ENCODE data around the gene PDE4D. TPM values are rescaled to one million over a fixed set of nuclear protein-coding genes. Genes with fewer than 3 reads are reported as not detected.

Gene PDE4D
- total and polyA plus RNA-seq, 10 of the 15 experiments (the other 5 are each of a cell fraction or from before 2014, with no cell fraction given): 0.87 to 4.1 (median 2.2) TPM

- H3K4me3 ChIP-seq: no peak overlapping the region
- SMC1A ChIA-PET (ENCODE audit: uncharacterized antibody, unreplicated experiment): no interaction called here
- in situ Hi-C loops (cut with MboI): no loop called here
- RAD21 ChIA-PET (ENCODE audit: unreplicated experiment): no interaction called here
- no peak overlapping the region for H3K9ac ChIP-seq (ENCODE audit: control insufficient read depth, insufficient read depth, low read length)
- H3K27ac ChIP-seq (ENCODE audit: control insufficient read depth, insufficient read depth): no peak overlapping the region
- no peaks in the 10 kb centered on the region for H3K4me1 ChIP-seq (ENCODE audit: control insufficient read depth, insufficient read depth, low read length)
- CTCF ChIA-PET: no interaction called here
- BruUV-seq (replicated peaks): no TSS peak
- no peaks in the 10 kb centered on the region for H3K27me3 ChIP-seq (replicated peaks in 1 of 2; ENCODE audit: control insufficient read depth in 2 of 2, insufficient read depth in 2 of 2, low read length in 1 of 2)
- 100% methylated on average over 1 of the region's 1 CpG for WGBS (ENCODE audit: insufficient coverage, insufficient replicate concordance, low lambda C conversion rate, missing lambda C conversion rate)
- no peaks in the 10 kb centered on the region for H3K79me2 ChIP-seq (ENCODE audit: control insufficient read depth, insufficient read depth, low read length)
- no peak for TF ChIP-seq RUNX3 (IDR thresholded peaks at IDR 0.05; ENCODE audit: low read length)
- no peak for TF ChIP-seq JUNB (IDR thresholded peaks at IDR 0.05)
- TF ChIP-seq, protein P1, sequence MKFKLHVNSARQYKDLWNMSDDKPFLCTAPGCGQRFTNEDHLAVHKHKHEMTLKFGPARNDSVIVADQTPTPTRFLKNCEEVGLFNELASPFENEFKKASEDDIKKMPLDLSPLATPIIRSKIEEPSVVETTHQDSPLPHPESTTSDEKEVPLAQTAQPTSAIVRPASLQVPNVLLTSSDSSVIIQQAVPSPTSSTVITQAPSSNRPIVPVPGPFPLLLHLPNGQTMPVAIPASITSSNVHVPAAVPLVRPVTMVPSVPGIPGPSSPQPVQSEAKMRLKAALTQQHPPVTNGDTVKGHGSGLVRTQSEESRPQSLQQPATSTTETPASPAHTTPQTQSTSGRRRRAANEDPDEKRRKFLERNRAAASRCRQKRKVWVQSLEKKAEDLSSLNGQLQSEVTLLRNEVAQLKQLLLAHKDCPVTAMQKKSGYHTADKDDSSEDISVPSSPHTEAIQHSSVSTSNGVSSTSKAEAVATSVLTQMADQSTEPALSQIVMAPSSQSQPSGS (IDR thresholded peaks at IDR 0.05; ENCODE audit: low read length): no peak
- no peak for TF ChIP-seq SMAD1 (IDR thresholded peaks at IDR 0.05; ENCODE audit: low read depth, partially characterized antibody)
- TF ChIP-seq, protein P2, sequence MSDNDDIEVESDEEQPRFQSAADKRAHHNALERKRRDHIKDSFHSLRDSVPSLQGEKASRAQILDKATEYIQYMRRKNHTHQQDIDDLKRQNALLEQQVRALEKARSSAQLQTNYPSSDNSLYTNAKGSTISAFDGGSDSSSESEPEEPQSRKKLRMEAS (IDR thresholded peaks at IDR 0.05; ENCODE audit: low read depth, low read length): no peak
- no peak for TF ChIP-seq SMAD5 (IDR thresholded peaks at IDR 0.05; ENCODE audit: low read depth)
- no peak for TF ChIP-seq POU2F2 (IDR thresholded peaks at IDR 0.05; ENCODE audit: borderline replicate concordance, low read depth, low read length)
- TF ChIP-seq TARDBP (IDR thresholded peaks at IDR 0.05; ENCODE audit: borderline replicate concordance): no peak
- TF ChIP-seq, protein P3, sequence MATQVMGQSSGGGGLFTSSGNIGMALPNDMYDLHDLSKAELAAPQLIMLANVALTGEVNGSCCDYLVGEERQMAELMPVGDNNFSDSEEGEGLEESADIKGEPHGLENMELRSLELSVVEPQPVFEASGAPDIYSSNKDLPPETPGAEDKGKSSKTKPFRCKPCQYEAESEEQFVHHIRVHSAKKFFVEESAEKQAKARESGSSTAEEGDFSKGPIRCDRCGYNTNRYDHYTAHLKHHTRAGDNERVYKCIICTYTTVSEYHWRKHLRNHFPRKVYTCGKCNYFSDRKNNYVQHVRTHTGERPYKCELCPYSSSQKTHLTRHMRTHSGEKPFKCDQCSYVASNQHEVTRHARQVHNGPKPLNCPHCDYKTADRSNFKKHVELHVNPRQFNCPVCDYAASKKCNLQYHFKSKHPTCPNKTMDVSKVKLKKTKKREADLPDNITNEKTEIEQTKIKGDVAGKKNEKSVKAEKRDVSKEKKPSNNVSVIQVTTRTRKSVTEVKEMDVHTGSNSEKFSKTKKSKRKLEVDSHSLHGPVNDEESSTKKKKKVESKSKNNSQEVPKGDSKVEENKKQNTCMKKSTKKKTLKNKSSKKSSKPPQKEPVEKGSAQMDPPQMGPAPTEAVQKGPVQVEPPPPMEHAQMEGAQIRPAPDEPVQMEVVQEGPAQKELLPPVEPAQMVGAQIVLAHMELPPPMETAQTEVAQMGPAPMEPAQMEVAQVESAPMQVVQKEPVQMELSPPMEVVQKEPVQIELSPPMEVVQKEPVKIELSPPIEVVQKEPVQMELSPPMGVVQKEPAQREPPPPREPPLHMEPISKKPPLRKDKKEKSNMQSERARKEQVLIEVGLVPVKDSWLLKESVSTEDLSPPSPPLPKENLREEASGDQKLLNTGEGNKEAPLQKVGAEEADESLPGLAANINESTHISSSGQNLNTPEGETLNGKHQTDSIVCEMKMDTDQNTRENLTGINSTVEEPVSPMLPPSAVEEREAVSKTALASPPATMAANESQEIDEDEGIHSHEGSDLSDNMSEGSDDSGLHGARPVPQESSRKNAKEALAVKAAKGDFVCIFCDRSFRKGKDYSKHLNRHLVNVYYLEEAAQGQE (IDR thresholded peaks at IDR 0.05; ENCODE audit: low read depth, low read length): no peak
- no peak for TF ChIP-seq ZBTB40 (IDR thresholded peaks at IDR 0.05; ENCODE audit: borderline replicate concordance)
- TF ChIP-seq, protein P4, sequence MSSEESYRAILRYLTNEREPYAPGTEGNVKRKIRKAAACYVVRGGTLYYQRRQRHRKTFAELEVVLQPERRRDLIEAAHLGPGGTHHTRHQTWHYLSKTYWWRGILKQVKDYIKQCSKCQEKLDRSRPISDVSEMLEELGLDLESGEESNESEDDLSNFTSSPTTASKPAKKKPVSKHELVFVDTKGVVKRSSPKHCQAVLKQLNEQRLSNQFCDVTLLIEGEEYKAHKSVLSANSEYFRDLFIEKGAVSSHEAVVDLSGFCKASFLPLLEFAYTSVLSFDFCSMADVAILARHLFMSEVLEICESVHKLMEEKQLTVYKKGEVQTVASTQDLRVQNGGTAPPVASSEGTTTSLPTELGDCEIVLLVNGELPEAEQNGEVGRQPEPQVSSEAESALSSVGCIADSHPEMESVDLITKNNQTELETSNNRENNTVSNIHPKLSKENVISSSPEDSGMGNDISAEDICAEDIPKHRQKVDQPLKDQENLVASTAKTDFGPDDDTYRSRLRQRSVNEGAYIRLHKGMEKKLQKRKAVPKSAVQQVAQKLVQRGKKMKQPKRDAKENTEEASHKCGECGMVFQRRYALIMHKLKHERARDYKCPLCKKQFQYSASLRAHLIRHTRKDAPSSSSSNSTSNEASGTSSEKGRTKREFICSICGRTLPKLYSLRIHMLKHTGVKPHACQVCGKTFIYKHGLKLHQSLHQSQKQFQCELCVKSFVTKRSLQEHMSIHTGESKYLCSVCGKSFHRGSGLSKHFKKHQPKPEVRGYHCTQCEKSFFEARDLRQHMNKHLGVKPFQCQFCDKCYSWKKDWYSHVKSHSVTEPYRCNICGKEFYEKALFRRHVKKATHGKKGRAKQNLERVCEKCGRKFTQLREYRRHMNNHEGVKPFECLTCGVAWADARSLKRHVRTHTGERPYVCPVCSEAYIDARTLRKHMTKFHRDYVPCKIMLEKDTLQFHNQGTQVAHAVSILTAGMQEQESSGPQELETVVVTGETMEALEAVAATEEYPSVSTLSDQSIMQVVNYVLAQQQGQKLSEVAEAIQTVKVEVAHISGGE (CRISPR knock-in tag; IDR thresholded peaks at IDR 0.05): no peak
- DNase-seq (ENCODE audit: low read depth, low spot score) (no peak), ATAC-seq (no peak), FAIRE-seq (no peak)
- POLR2A ChIA-PET: no interaction called here
- no peaks in the 10 kb centered on the region for H3K36me3 ChIP-seq (ENCODE audit: control insufficient read depth in 2 of 2, insufficient read depth in 2 of 2, low read length in 1 of 2)
- no peaks in the 10 kb centered on the region for H3K9me3 ChIP-seq (replicated peaks; ENCODE audit: control insufficient read depth, insufficient read depth, low read length)
- H3K4me2 ChIP-seq (ENCODE audit: control insufficient read depth, insufficient read depth): no peak overlapping the region
- no peak overlapping the region for H2AFZ ChIP-seq (ENCODE audit: control insufficient read depth, low read depth, low read length)
- no peaks in the 10 kb centered on the region for H4K20me1 ChIP-seq (ENCODE audit: control insufficient read depth, insufficient read depth)
- intact Hi-C loops (cut with micrococcal nuclease; ENCODE audit: unreplicated experiment): no loop called here
Measured at GRCh38 chr5:59340637-59341036, 552.9 kb downstream of the PDE4D start.

All from GM12878 (cell line).